NCI-H1694 treated with DMSO at 0.1 percent for 48 hours (cell line): ENCODE data around the gene LINC01488.

ENCODE experiments used
- DNase-seq: peaks from one replicate; lab custom pipeline; 2025; lab: John Stamatoyannopoulos, UW

LINC01488 gene

GRCh38 chr11:69463995-69464960 lies 17.2 kb upstream of the LINC01488 start:
- DNase-seq, result no peak

GRCh38 chr11:69465236-69466000 lies 16.0 kb upstream of the LINC01488 start:
- DNase-seq, result no peak

- no peak for DNase-seq
Observed at GRCh38 chr11:69466039-69466438, 15.4 kb upstream of the LINC01488 start.

GRCh38 chr11:69467196-69467595 lies 14.3 kb upstream of the LINC01488 start:
- no peak for DNase-seq

- DNase-seq, result no peak
Observed at GRCh38 chr11:69467646-69468045, 13.8 kb upstream of the LINC01488 start.

- DNase-seq, result no peak
Observed at GRCh38 chr11:69468221-69468620, 13.2 kb upstream of the LINC01488 start.

GRCh38 chr11:69468911-69469885 lies 12.3 kb upstream of the LINC01488 start:
- no peak for DNase-seq

- DNase-seq, result no peak
Observed at GRCh38 chr11:69470301-69470700, 11.2 kb upstream of the LINC01488 start.

GRCh38 chr11:69470793-69471728 lies 10.4 kb upstream of the LINC01488 start:
- no peak for DNase-seq

- no peak for DNase-seq
Observed at GRCh38 chr11:69471729-69472540, 9.5 kb upstream of the LINC01488 start.

GRCh38 chr11:69472541-69473275 lies 8.8 kb upstream of the LINC01488 start:
- no peak for DNase-seq

GRCh38 chr11:69473276-69473845 lies 8.1 kb upstream of the LINC01488 start:
- DNase-seq, result no peak

- no peak for DNase-seq
Observed at GRCh38 chr11:69474736-69475135, 6.7 kb upstream of the LINC01488 start.

- DNase-seq, result no peak
Observed at GRCh38 chr11:69475141-69475865, 6.2 kb upstream of the LINC01488 start.

GRCh38 chr11:69475866-69476471 lies 5.5 kb upstream of the LINC01488 start:
- DNase-seq, result no peak

- DNase-seq, result no peak
Observed at GRCh38 chr11:69476509-69476961, 4.9 kb upstream of the LINC01488 start.

- no peak for DNase-seq
Observed at GRCh38 chr11:69477086-69477485, 4.4 kb upstream of the LINC01488 start.
